Thoracic aorta (tissue), 2 donors: ENCODE results near the gene CNN3. TPM values are rescaled to one million over a fixed set of nuclear protein-coding genes. Genes with fewer than 3 reads are reported as not detected.
"Not testable (repeated sequence)": the region's sequence is repeated elsewhere in the genome, so short reads cannot be mapped to it uniquely, and the experiment has no call there.

ENCODE experiments used
- ATAC-seq: fragments of 150-250 bp; one replicate; pipeline ENCODE4 v1.8.0; 2017; ENCODE audit warnings: low read depth; ENCODE audit not compliant: insufficient number of reproducible peaks, low FRiP score
- DNase-seq: peaks from one replicate; pipeline ENCODE4 v3.0.0-alpha.2; 2020; ENCODE audit warnings: low spot score
- H3K27ac ChIP-seq, 2 donors: fragments of 200-600 bp; sonication (generic); 1 replicate in 1 of 2; 2 replicates in 1 of 2; pipeline ENCODE4 v1.5.1; 2016; ENCODE audit warnings: mild to moderate bottlenecking in 2 of 2, moderate library complexity in 2 of 2
- H3K27me3 ChIP-seq: fragments of 200-600 bp; sonication (generic); replicated peaks from 2 replicates; pipeline ENCODE4 v1.6.0; 2016; ENCODE audit warnings: mild to moderate bottlenecking; ENCODE audit not compliant: insufficient read depth
- H3K36me3 ChIP-seq: fragments of 200-600 bp; sonication (generic); one replicate; pipeline ENCODE4 v1.5.1; 2016
- H3K4me1 ChIP-seq, 2 donors: fragments of 200-600 bp; sonication (generic); 1 replicate in 1 of 2; 2 replicates in 1 of 2; pipeline versions ENCODE4 v1.5.1 to v1.6.0; 2016; ENCODE audit warnings: low read depth in 2 of 2, mild to moderate bottlenecking in 1 of 2; ENCODE audit not compliant: control insufficient read depth in 1 of 2
- H3K4me3 ChIP-seq: fragments of 200-600 bp; sonication (generic); 2 replicates; pipeline ENCODE4 v1.5.1; 2016; ENCODE audit warnings: mild to moderate bottlenecking
- H3K9me3 ChIP-seq: fragments of 200-600 bp; sonication (generic); 2 replicates; pipeline ENCODE4 v1.5.1; 2016
- CTCF ChIP-seq: fragments of 200-600 bp; sonication (generic); IDR thresholded peaks from one replicate; pipeline ENCODE4 v1.5.1; 2019; ENCODE audit warnings: antibody characterized with exemption
- total RNA-seq, 2 donors: library from RNA; depleted of rRNA; stranded (reverse); fragments of >200 nt; gene quantifications; one replicate each; pipeline versions ENCODE4 v1.1.0 to v1.2.3, GENCODE V29; 2016

The CNN3 gene
- total RNA-seq, 2 donors from 2014 or later, result 225 to 257 TPM

GRCh38 chr1:94949681-94950661, 23.1 kb upstream of the CNN3 start:
- DNase-seq (no peak), ATAC-seq (no peak)
- Histone ChIP-seq H3K27ac (no peak overlapping the region), H3K9me3 (no peaks in the 10 kb centered on the region), H3K4me1 (peaks cover 8 to 24% of the 10 kb centered on the region in 2 donors), H3K4me3 (no peak overlapping the region), H3K27me3 (no peaks in the 10 kb centered on the region), H3K36me3 (no peaks in the 10 kb centered on the region)
- TF ChIP-seq CTCF, result no peak

- no peaks in the 10 kb centered on the region for H3K9me3 ChIP-seq
- no peak overlapping the region for H3K4me3 ChIP-seq
- H3K27ac ChIP-seq, result peak overlapping the region; percentile 16 to 65
- H3K4me1 ChIP-seq, result peaks cover 0 to 16% of the 10 kb centered on the region in 2 donors
- H3K36me3 ChIP-seq, result no peaks in the 10 kb centered on the region
- TF ChIP-seq CTCF, result no peak
- DNase-seq, result no peak
- no peak for ATAC-seq
- H3K27me3 ChIP-seq, result no peaks in the 10 kb centered on the region
Measured at GRCh38 chr1:94947437-94947836, 20.5 kb upstream of the CNN3 start.

DNA sequence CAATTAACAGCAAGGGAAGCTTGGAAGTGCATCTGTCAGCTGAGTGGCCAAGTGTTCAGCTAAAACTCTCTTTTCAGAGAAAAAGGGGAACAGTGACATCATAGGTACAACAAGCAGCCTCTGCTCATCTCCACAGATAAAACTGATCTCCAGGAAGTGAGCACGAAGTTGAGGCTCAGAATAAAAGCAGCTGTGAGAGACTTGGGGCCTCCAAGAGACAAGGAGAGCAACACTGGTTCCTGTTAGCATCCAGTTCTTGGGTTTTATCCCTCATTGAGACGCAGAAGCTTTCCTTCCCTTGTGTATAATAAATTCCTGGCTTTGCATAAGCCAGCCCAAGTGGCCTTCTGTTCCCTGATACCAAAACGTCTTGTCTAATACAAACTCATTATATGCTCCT, 20.0 kb upstream of the CNN3 start:
- Histone ChIP-seq H3K4me1 (peaks cover 0 to 20% of the 10 kb centered on the region in 2 donors), H3K27me3 (no peaks in the 10 kb centered on the region), H3K4me3 (no peak overlapping the region), H3K27ac (peak overlapping the region; percentile 16 to 65), H3K36me3 (no peaks in the 10 kb centered on the region), H3K9me3 (no peaks in the 10 kb centered on the region)
- DNase-seq, result no peak
- TF ChIP-seq CTCF, result no peak
- no peak for ATAC-seq

DNA sequence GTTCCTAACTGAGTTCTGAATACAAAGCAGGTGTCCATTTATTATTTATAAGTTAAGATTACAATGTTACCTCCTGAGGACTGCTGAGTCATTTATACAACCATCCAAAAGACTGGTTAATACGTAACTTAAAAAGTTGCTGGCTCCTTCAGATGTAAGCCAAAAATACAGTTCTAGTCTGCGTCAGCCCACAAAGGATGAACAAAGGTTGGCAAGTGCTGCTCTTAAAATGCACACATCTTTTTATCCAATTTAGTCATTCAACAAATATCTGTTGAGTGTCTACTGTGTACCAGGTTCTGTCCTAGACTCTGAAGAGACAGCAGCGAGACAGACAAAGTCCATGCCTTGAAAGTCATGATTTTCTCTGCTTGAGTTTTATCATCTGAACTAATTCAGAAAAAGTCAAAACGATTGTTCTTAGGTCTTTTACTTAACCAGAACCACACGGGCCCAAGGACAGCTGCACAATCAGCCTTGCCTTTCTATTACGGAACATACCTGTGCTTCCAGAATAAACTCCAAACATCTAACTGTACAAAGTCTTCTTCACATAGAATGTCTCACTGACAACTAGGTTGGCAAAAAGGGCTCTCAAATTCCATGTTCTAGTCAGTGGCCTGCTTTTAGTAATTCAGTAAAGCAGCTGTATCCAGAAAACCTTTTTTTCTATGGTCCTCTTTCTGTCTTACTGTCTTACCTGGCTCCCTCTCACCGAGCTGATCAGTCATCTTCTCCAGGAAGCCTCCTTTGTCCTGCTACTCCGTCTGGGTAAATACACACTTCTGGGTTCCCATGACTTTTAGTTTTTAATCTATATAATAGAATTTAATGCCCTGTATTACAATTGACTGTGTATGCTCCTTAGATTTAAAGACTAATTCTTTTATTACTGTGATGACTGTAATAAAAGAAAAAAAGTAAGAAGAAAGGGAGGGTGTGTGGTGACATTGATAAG, 15.5 kb upstream of the CNN3 start:
- DNase-seq (no peak), ATAC-seq (no peak)
- Histone ChIP-seq H3K4me1 (peaks cover 16 to 24% of the 10 kb centered on the region in 2 donors), H3K4me3 (no peak overlapping the region), H3K9me3 (no peaks in the 10 kb centered on the region), H3K36me3 (no peaks in the 10 kb centered on the region), H3K27ac (no peak overlapping the region), H3K27me3 (no peaks in the 10 kb centered on the region)
- TF ChIP-seq CTCF, result no peak

- peaks cover 16 to 28% of the 10 kb centered on the region in 2 donors for H3K4me1 ChIP-seq
- not testable (repeated sequence) for H3K27me3 ChIP-seq, ATAC-seq, H3K9me3 ChIP-seq, H3K4me3 ChIP-seq, H3K36me3 ChIP-seq, H3K27ac ChIP-seq, DNase-seq
Measured at GRCh38 chr1:94941480-94941879, 14.6 kb upstream of the CNN3 start.
